Measurements from ENCODE around the gene ZNF41.

GRCh38 chrX:47482512-47483305 is at the start of gene ZNF41:
- TF ChIP-seq POLR2A (IDR thresholded peaks at IDR 0.05) (peak; percentile 47), CTCF (IDR thresholded peaks at IDR 0.05) (no peak)

Measured in prostate gland (tissue), 2 donors.